Endothelial cell of umbilical vein (primary cell): ENCODE data around the gene MBLAC2. TPM values are rescaled to one million over a fixed set of nuclear protein-coding genes. Genes with fewer than 3 reads are reported as not detected.

Experiments
- BruUV-seq: library from RNA; stranded (reverse); fragments of 400-500 nt; replicated peaks from 2 replicates; lab custom pipeline; 2021; lab: Mats Ljungman, UMichigan
- CTCF ChIA-PET: fragments of 300-600, 350-600 bp; sonication (Branson Sonifier 250); formaldehyde crosslinking; loops from one replicate; lab custom pipeline; 2021; ENCODE audit warnings: antibody characterized with exemption, inconsistent platforms; lab: Charles Lee
- POLR2A ChIA-PET: fragments of 300-600, 350-600 bp; sonication (Branson Sonifier 250); formaldehyde crosslinking; loops from one replicate; lab custom pipeline; 2021; ENCODE audit warnings: antibody characterized with exemption, inconsistent platforms; lab: Charles Lee
- DNase-seq: peaks from one replicate; pipeline ENCODE4 v3.0.0-alpha.2; 2011; ENCODE audit warnings: low read depth, low spot score
- FAIRE-seq: peaks from 2 replicates; lab custom pipeline; 2011; peaks lifted over from hg19 to GRCh38; lab: Jason Lieb, UNC
- H2AFZ ChIP-seq: 2 replicates; pipeline ENCODE4 v1.6.0; 2012; ENCODE audit warnings: low read depth, low read length, control low read depth, inconsistent platforms
- H3K27ac ChIP-seq: 2 replicates; pipeline ENCODE4 v1.5.1; 2011; ENCODE audit warnings: low read depth, mild to moderate bottlenecking, control low read depth, low read length, moderate library complexity; ENCODE audit not compliant: insufficient read depth
- H3K27me3 ChIP-seq, 2 experiments: 2 replicates each; pipeline versions ENCODE4 v1.6.0 to v1.6.1; 2011; ENCODE audit warnings: low read length in 2 of 2, mixed read lengths in 1 of 2; ENCODE audit not compliant: control insufficient read depth in 2 of 2, insufficient read depth in 2 of 2
- H3K36me3 ChIP-seq, 2 experiments: 2 replicates in 1 of 2; 3 replicates in 1 of 2; pipeline ENCODE4 v1.5.1; 2011; ENCODE audit warnings: low read length in 2 of 2, mild to moderate bottlenecking in 1 of 2, moderate library complexity in 1 of 2; ENCODE audit not compliant: control insufficient read depth in 2 of 2, insufficient read depth in 2 of 2; ENCODE audit errors: extremely low read depth in 1 of 2
- H3K4me1 ChIP-seq: 3 replicates; pipeline ENCODE4 v1.5.1; 2011; ENCODE audit warnings: mild to moderate bottlenecking, low read length; ENCODE audit not compliant: control insufficient read depth, insufficient read depth; ENCODE audit errors: extremely low read depth
- H3K4me2 ChIP-seq: 2 replicates; pipeline ENCODE4 v1.6.1; 2011; ENCODE audit warnings: low read length, control low read depth, mixed read lengths; ENCODE audit not compliant: insufficient read depth
- H3K4me3 ChIP-seq, 3 experiments: fragments of 200-600 bp in 1 of 3; sonication (generic), shearing (Covaris generic) in 1 of 3; replicated peaks in 1 of 3; 2 replicates each; pipeline ENCODE4 v1.5.1; 2011 to 2016; ENCODE audit warnings: control low read depth in 3 of 3, low read length in 3 of 3, mild to moderate bottlenecking in 2 of 3, inconsistent platforms in 1 of 3, low read depth in 1 of 3, moderate library complexity in 1 of 3; ENCODE audit not compliant: insufficient read depth in 1 of 3
- H3K79me2 ChIP-seq: 2 replicates; pipeline ENCODE4 v1.6.0; 2012; ENCODE audit warnings: low read length, inconsistent platforms; ENCODE audit not compliant: control insufficient read depth, insufficient read depth
- H3K9ac ChIP-seq: replicated peaks from 2 replicates; pipeline ENCODE3; 2011; ENCODE audit warnings: low read length, control low read depth; ENCODE audit not compliant: insufficient read depth; ENCODE audit errors: extremely low read depth
- H3K9me1 ChIP-seq: replicated peaks from 3 replicates; pipeline ENCODE4 v1.6.0; 2011; ENCODE audit warnings: mild to moderate bottlenecking, low read length; ENCODE audit not compliant: control insufficient read depth, insufficient read depth; ENCODE audit errors: extremely low read depth
- H3K9me3 ChIP-seq: replicated peaks from 2 replicates; pipeline ENCODE4 v1.5.1; 2012; ENCODE audit warnings: low read length, inconsistent platforms; ENCODE audit not compliant: control insufficient read depth, insufficient read depth
- H4K20me1 ChIP-seq: replicated peaks from 2 replicates; pipeline ENCODE3; 2011; ENCODE audit warnings: mild to moderate bottlenecking, low read length; ENCODE audit not compliant: control insufficient read depth, insufficient read depth; ENCODE audit errors: extremely low read depth
- CTCF ChIP-seq, 2 donors: IDR thresholded peaks; 1 replicate in 1 of 2; 2 replicates in 1 of 2; pipeline ENCODE4 v1.5.1; 2011; ENCODE audit warnings: low read length in 2 of 2, mild to moderate bottlenecking in 2 of 2, moderate library complexity in 2 of 2, control low read depth in 1 of 2, inconsistent platforms in 1 of 2, low read depth in 1 of 2; ENCODE audit not compliant: insufficient read depth in 1 of 2; ENCODE audit errors: extremely low read depth in 1 of 2
- EZH2 ChIP-seq: IDR thresholded peaks from 2 replicates; pipeline ENCODE4 v1.6.1; 2012; ENCODE audit warnings: borderline replicate concordance, low read depth, mild to moderate bottlenecking, moderate library complexity, low read length, inconsistent platforms; ENCODE audit not compliant: severe bottlenecking
- FOS ChIP-seq: IDR thresholded peaks from 2 replicates; pipeline ENCODE4 v1.6.1; 2011; ENCODE audit warnings: mild to moderate bottlenecking, low read length, moderate library complexity, borderline replicate concordance; ENCODE audit not compliant: insufficient read depth
- GATA2 ChIP-seq: IDR thresholded peaks from 2 replicates; pipeline ENCODE4 v1.7.0; 2011; ENCODE audit warnings: low read depth, mild to moderate bottlenecking, moderate library complexity, mixed read lengths, low read length; ENCODE audit not compliant: insufficient read length, insufficient read depth
- JUN ChIP-seq: IDR thresholded peaks from 2 replicates; pipeline ENCODE4 v1.6.1; 2011; ENCODE audit warnings: borderline replicate concordance, low read depth; ENCODE audit not compliant: insufficient read length, insufficient read depth
- MAX ChIP-seq: IDR thresholded peaks from 2 replicates; pipeline ENCODE4 v1.6.1; 2011; ENCODE audit not compliant: insufficient read depth, insufficient read length
- MYC ChIP-seq: IDR thresholded peaks from one replicate; pipeline ENCODE4 v1.6.1; 2011; ENCODE audit warnings: mild to moderate bottlenecking, low read depth, low read length
- POLR2A ChIP-seq: IDR thresholded peaks from 2 replicates; pipeline ENCODE4 v1.6.1; 2012; ENCODE audit warnings: low read depth, mild to moderate bottlenecking, control low read depth, low read length
- POLR2AphosphoS5 ChIP-seq: IDR thresholded peaks from 2 replicates; pipeline ENCODE4 v1.6.1; 2012; ENCODE audit warnings: low read depth, mild to moderate bottlenecking, control low read depth, low read length, moderate library complexity; ENCODE audit not compliant: insufficient read depth
- dilution Hi-C: fragments of 300-500 bp; cut with MboI; formaldehyde crosslinking; loops from one replicate; pipeline ENCODE4 v1.15.0; 2019; ENCODE audit warnings: low sequenced_read_pairs; ENCODE audit not compliant: extremely low pct_ligation_motif_present
- intact Hi-C: fragments of 100-400 bp; cut with micrococcal nuclease; formaldehyde crosslinking; loops from one replicate; pipeline ENCODE4 v1.10.0; 2022
- polyA plus RNA-seq, 4 experiments: library from polyadenylated mRNA; depleted of rRNA in 3 of 4; stranded (reverse) in 3 of 4; unstranded in 1 of 4; fragments of >200 nt; gene quantifications; 2 replicates each; pipeline versions ENCODE4 v1.2.1 to v1.2.3, GENCODE V29; 2011 to 2012; ENCODE audit warnings: missing spikeins in 1 of 4
- total RNA-seq: library from RNA; stranded (reverse); gene quantifications from 2 replicates; pipeline ENCODE4 v1.2.3, GENCODE V29; 2021

Gene MBLAC2
- total and polyA plus RNA-seq, 2 donors (not counting 3 experiments of a cell fraction or from before 2014, with no cell fraction given) = 2.1 to 5.3 TPM

GRCh38 chr5:90519081-90519480 is 44.5 kb upstream of the MBLAC2 start:
- CTCF ChIA-PET = interaction anchor here (0.6 to 1.5 kb wide), 7 partner anchors 9 to 79 kb away, joined by 3 to 9 read pairs (median 4); partner anchors contain the start of gene LYSMD3

DNA sequence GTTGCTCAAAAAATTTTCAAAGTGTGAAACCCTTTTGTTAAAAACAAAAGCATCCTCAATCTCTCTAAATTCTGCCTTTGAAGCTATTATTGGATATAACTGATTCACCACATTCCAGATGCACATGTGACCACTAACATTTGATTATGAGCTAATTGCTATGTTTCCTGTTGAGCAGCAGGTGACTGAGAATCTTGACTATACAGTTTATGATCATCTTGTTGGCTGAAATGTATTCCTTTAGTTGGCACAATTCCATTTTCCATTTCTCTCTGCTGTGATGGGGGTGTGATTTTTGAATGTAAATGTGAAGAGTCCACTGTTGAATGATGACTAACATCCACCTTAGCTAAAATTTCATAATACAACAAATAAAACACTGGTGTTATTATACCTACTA is 44.1 kb upstream of the MBLAC2 start:
- Histone ChIP-seq H3K9me1 (no peaks in the 10 kb centered on the region), H3K9ac (peak overlapping the region; percentile 2), H3K27ac (peak overlapping the region; percentile 41), H3K9me3 (no peaks in the 10 kb centered on the region), H3K79me2 (no peaks in the 10 kb centered on the region), H3K27me3 (no peaks in the 10 kb centered on the region), H3K4me3 (no peak overlapping the region), H3K4me2 (no peak overlapping the region), H2AFZ (no peak overlapping the region), H3K4me1 (peaks cover 5% of the 10 kb centered on the region), H4K20me1 (no peaks in the 10 kb centered on the region), H3K36me3 (peaks cover 1 to 2% of the 10 kb centered on the region in 2 experiments)
- no peak for FAIRE-seq
- intact Hi-C loops = loop anchor here (1.0 kb wide), 1 partner anchor 11 kb away; the partner anchor contains the start of gene LYSMD3
- ChIA-PET CTCF (interaction anchor here (0.7 to 1.5 kb wide), 6 partner anchors 10 to 79 kb away, joined by 3 to 9 read pairs (median 4); partner anchors contain the start of gene LYSMD3), POLR2A (no interaction called here)
- peak; percentile 39 for DNase-seq
- dilution Hi-C loops = no loop called here
- TSS peak; percentile 32 for BruUV-seq
- TF ChIP-seq MYC (no peak), FOS (peak; percentile 8), GATA2 (no peak), POLR2A (no peak), POLR2AphosphoS5 (no peak), JUN (peak; percentile 72), MAX (peak; percentile 18), CTCF (IDR thresholded peaks at IDR 0.05; ENCODE audit: extremely low read depth in 1 of 2, insufficient read depth in 1 of 2, low read depth in 1 of 2, low read length in 2 of 2) (no peak), EZH2 (no peak)

More at GRCh38 chr5:90519081-90519480, 44.5 kb upstream of the MBLAC2 start:
- TF ChIP-seq JUN = no peak
- TF ChIP-seq POLR2A = peak; percentile 19
- intact Hi-C loops = loop anchor here (1.0 kb wide), 1 partner anchor 10 kb away; the partner anchor contains the start of gene LYSMD3
- Histone ChIP-seq H3K79me2 (no peaks in the 10 kb centered on the region), H3K27me3 (no peaks in the 10 kb centered on the region), H3K9me1 (no peaks in the 10 kb centered on the region), H3K9me3 (no peaks in the 10 kb centered on the region), H3K4me1 (peaks cover 5% of the 10 kb centered on the region), H3K4me2 (no peak overlapping the region), H4K20me1 (no peaks in the 10 kb centered on the region), H2AFZ (no peak overlapping the region), H3K36me3 (peaks cover 1 to 2% of the 10 kb centered on the region in 2 experiments), H3K9ac (peak overlapping the region; percentile 2), H3K27ac (peak overlapping the region; percentile 41), H3K4me3 (no peak overlapping the region)
- POLR2A ChIA-PET = no interaction called here
- dilution Hi-C loops = no loop called here
- DNase-seq (peak; percentile 30), FAIRE-seq (peak; percentile 40)
- BruUV-seq = no TSS peak
